NT2/D1 (cell line): ENCODE results near the gene TRAPPC5.

Experiments used
- YY1 ChIP-seq: IDR thresholded peaks from 2 replicates; pipeline ENCODE4 v1.6.1; 2011; ENCODE audit not compliant: insufficient read length, insufficient read depth
- ZNF274 ChIP-seq: IDR thresholded peaks from 2 replicates; pipeline ENCODE4 v1.6.1; 2011; ENCODE audit warnings: mild to moderate bottlenecking, low read depth, low read length

GRCh38 chr19:7694499-7694898 lies 13.9 kb downstream of the TRAPPC5 start:
- TF ChIP-seq ZNF274 (no peak), YY1 (no peak)
